SHP77 (cell line): ENCODE results near the gene PLPPR5.

Experiments
- DNase-seq, 2 experiments: peaks; one replicate each; lab custom pipeline; 2025; lab: John Stamatoyannopoulos, UW

The PLPPR5 gene

DNA sequence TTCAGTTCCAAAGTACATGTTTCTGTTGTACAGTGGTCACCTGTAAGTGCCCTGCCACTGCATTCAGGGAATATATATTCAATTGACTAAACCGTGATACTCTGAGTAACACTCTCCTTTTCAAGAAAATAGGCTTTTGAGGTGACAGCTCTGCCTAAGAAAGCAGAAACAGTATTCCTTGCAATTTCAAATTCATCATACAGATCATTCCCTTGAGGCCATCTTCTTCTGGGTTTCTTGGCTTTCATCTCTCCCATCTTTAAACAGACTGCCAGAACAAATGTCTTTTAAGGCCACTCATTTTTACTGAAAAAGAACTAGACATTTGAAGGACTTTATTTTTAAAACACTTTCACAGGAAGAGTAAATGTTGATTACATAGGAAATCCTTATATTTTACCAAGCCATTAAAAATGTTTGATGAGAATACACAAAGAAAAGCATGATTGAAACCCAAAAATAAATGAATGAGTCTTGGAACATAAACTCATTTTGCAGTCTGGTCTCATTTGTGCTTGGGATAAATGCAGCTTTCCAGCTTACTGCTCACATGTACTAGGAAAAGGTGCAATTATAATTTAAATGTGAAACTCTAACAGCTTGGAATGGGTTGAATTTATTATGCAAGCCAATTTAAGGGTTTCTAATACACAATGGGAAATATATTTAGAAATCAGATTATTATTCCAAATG, 34.7 kb downstream of the PLPPR5 start:
- DNase-seq = no peak

DNA sequence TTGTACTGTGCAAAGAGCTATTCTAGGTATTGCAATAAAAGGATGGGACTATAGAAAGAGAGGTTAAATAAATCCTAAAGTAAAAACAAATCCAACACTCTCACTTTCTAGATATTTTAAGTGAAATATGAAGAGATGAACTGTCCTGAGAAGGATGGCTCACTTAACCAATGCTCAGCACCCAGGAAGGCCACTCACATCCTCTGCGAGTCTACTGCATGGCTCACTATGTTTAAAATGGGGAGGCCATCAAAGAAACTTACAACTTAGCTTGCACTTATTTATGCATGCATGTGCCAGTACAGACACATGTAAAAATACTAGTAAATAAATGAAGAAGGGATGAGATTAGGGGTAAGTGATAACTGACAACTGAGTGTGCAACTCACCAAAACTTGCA, 37.5 kb downstream of the PLPPR5 start:
- DNase-seq = no peak

DNA sequence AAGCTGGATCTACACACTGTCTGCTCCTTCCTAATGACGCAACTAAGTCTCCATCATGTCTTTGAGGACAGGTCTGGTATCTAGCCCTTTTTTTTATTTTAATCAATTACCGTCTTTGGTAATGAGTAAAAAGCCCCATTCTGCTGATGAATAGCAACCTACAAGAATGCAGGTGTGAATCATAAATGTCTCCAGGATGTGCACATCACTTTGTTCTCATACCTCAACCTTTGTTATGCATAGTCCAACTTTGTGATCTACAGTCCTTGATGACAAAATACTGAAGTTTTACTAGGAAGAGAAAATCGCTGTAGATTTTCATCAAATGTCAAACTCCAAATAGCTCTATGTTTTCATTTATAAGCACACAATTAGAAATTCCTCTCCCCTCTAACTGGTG, 39.3 kb downstream of the PLPPR5 start:
- no peak for DNase-seq

DNA sequence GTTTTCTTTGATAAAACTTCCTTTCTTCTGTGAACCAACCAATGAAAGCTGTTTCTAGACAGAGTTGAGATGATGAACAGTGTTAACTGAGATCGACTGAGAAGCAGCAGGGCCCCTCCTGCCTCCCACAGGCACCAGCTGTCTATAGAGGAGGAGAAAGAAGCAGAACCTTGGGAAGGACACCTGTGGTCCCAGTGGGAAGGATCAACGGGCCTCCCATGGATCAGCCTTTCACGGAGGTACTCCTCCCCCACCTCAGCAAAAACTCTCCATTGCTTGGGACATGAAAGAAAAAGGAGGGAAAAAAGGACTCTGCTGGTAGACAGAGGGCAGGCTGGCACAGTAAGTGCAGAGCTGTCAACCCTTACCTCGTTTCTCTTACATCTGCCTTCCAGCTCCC, 40.5 kb downstream of the PLPPR5 start:
- no peak for DNase-seq

DNA sequence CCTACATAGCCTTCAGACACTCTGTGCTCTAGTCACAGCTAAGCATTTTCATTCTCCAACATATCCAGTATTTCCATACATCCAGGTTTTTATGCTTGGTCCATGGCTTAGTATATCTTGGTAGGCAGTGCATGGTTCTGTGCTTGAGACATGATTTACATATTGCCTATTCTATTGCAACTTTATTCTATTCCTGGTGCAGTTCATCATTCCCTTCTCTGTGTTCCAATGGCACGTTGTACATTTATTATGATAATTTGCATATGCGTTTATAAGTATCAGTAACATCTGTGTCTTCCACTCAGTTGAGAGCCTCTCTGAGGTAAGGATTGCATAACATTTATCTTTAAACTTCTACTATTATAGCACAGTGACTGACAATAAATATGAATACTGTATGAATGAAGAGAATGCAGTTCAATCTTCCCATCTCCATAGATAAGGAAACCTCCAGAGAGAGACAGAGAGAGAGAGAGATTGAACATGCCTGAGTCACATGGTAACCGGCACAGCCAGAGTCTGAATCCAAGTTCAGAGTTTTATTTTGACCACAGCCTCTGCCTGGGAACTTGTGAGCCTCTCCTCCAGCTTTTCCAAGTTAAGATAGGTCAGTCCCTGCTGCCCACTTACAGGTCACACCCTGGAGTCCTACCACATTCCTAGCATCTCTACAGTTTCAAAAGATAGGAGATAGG, 41.5 kb downstream of the PLPPR5 start:
- DNase-seq = no peak

DNA sequence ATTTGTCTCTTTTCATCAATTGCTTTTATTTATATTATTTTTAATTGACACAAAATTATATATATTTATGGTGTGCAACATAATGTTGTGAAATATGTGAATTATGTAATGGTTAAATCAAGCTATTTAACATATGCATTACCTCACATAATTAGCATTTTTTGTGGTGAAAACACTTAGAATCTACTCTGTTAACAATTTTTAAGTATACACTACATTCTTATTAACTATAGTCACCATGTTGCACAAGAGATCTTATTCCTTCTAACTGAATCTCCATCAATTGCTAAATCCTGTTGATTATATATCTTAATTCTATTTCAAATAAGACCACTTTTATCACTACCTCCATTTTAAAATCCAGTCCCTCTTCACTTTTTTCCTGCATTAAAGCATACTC, 42.5 kb downstream of the PLPPR5 start:
- DNase-seq = no peak

DNA sequence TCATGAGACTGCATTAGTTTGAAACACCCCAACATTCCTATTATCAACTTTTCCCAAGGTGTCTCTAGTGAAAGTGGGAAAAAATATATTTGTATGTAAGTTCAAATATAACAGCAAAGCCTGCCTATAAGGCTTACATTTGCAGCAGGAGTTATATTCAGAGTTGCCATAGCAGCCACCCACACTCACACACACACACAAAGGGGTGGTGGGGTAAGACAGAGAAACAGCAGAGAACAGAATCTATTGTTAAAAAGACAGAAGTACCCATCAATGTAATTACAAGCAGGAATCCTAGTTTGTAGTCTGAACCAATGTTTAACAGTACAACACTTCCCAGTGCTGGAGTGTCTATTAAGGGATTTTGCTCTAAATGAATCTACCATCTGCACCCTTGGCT, 55.0 kb downstream of the PLPPR5 start:
- no peak for DNase-seq

DNA sequence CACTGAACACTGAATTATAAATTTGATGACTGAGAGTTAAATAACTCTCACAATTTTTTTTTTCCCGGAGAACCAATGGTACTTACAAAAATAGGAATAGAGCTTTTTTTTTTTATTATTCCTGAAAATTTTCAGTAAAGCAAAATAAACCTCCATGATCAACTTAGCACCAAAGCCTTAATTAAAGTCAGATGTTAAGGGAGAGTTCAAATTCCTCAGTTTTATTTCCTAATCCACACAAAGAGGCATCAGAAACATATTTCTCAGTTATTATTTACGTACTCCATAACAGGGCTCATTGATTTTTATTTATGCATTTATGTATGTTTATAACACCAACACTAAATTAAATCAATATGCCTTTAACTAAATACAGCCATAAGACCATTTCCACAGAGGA, 55.5 kb downstream of the PLPPR5 start:
- DNase-seq = no peak

DNA sequence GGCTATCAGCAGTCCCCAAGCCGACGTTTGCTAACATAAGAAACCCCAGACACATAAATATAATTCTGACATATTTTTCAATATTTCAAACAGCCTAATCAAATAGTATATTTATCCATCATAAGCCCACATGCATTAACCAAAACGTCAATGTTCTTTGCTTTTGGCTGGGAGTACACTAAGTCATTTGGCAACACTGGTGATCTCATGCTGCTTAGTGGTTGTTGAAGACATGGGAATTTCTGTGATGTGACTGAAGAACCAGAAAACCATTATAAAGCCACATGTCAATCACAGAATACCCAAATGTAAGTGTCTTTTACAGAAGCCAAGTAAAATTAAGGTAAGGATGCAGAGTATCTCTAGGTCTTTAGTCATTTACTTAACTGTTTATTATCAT, 57.6 kb downstream of the PLPPR5 start:
- DNase-seq = no peak

DNA sequence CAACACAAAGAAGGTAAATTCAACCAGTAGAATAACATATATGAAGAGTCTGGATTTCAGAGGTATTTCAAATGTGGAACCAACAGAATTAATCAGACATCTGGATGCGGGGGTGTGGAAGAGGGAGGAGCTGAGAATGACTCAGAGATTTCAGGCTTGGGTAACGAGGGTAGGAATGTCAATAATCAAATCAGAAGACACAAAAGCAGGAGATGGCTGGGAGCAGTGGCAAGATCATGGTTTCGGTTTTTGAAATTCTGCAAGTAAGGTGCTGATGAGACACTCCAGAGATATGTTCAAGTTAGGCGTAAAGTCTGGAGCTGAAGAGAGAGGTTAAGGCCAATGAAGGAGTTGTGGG, 64.0 kb downstream of the PLPPR5 start:
- no peak for DNase-seq

DNA sequence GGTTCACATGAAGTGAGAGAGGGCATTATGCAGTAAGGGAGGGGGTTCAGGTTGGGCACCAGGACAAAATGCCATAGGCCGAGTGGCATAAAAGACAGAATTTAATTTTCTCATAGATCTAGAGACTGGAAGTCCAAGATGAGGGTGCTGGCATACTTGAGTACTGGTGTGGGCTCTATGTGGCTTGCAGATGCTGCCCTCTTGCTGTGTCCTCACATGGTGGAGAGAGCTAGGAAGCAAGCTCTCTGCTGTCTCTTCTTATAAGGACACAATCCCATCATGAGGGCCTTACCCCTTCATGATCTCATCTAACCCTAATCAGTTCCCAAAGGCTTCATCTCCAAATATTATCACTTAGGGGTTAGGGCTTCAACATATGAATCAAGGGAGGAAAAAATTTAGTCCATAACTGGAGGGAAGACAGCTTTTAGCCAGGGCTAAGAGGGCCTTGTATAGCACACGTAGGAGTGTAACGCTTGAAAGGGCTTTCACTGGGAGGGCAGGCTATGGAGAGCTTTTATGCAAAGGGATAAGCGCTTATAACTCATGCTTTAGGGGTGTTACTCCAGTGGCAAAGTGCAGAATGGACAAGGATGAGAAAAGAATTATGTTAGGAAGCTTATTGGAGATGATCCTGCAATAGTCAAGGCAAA, 64.5 kb downstream of the PLPPR5 start:
- no peak for DNase-seq

DNA sequence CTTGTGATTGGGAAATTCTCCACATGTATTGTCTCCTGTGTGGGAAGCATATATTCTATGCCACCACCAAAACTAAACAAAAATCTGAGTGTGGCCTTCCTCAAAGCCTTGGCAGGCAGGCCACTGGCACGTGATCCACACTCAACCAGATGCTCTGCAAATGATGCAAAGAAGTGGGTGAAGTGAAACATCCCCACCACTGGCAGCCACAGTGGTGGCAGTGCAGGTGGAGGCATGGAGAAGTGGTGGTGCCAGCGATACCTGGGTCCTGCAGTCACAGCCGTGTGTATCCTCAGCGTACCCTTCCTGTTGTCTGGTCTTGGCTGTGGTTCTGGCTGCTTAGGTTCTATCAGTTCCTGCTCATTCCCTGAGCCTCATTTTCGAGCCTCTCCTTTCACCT, 65.2 kb downstream of the PLPPR5 start:
- DNase-seq = no peak

DNA sequence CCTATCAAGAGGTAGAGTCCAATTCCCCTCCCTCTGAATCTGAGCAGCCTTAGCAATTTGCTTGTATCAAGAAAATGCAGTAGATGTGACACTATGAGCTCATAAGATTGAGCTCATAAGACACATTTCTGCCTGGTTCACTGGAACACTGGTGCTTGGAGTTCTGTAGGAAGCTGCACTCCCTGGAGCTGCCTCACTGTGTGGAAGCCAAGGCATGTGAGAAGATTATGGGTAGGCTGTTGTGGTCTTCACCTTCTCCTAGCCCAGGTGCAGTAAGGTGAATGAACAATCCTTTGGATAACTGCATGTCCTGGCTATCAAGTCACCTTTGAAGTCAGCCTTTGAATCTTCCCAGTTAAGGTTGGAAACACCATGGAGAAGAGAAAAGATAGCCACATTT, 67.3 kb downstream of the PLPPR5 start:
- no peak for DNase-seq

DNA sequence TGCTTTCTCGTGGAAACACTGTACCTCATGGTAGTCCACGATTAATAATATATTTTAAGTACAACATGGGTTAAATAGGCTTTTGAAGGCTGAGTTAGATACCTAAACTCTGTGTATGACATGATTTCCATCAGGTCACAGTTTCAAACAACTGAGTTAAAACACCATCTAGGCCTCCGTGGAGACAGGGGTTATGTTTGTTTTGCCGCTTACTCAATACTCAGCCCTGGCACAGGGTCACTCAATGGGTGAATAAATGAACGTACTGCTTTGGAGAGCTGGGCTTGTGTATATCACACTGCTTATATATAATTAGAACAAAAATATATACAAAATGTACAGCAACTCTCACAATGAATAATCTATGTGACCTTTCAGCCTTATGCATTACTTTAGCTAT, 72.5 kb downstream of the PLPPR5 start:
- no peak for DNase-seq

DNA sequence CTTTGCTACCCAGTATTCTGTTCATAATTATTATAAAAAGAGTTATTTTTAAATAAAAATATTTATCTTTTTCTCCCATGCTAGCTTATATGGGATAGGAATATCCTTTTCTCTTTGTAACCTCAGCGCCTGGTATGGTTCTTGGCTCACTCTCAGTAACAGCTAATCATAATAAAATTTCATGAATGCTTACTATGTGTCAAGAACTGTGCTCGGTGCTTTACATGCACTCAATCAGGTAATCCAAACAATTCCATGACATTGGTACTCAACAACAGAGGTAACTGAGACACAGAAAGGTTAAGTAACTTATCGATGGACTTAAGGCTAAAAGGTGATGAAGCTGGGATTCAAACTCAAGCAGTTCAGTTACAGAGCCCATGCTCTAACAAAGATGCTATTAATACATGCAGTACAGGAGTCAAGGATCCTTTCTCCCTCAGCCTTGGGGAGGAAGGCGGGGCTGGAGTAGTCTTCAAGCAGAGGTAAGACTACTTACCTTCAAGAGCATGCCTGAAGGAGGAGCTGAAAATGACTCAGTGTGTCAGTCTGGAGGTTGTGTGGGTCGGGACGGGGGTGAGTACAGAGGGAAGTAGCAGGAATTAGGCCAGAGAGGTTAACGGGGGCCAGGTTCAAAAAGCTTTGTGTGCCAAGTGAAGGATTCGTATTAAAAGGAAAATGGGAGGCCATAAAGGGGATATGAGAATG, 73.4 kb downstream of the PLPPR5 start:
- DNase-seq = no peak

DNA sequence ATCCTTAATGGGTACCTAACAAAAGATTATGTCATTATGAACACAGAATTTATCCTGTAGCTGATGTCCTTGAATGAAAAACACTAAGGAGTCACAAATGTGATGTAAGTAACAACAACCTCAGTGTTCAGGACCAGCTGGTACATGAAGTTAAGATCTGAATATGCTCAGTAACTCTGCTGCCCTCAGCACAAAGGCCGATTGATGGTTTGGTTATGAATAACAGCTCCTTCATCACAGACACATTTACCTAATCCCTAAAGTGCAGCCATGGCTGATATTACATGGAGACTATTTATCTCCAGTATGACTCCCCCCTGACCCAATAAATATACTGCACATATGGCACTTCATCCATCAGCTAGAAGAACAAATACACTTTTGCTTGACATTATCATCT, 75.2 kb downstream of the PLPPR5 start:
- DNase-seq = no peak

DNA sequence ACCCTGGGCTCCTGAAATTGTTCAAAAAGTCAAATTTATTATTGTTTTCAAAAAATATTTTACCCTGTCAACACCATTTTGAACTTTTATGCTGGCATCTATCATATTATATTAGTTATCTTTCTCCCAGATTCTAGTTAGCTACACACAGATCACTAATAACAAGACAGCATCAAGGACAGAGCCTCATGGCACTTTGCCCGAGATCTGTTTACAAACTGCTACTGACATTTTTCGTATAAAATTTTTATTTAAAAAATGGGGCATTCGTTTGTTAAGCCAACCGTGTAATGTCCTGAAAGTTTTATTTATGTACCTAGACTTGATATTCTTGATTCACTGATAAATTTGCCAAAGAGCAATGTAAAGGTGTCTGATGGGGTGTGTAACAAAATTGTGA, 78.1 kb downstream of the PLPPR5 start:
- DNase-seq = no peak

DNA sequence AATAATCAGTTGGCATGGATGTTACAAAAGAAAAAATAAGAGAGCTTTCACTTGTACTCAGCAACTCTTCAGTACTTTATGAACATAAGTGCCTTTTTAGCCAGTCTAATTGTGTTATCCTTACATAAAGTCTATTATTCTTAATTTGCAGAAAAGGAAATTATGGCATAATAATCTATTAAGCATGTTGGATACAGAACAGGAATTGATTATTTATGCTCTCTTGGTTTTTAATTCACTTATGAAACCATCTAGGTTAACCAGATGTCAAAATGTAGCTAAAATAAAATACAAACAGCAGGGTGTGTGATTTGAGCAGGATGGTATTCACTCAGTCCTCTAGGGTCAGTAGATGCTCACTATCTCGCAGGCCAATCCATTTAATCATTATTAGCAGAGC, 79.7 kb downstream of the PLPPR5 start:
- no peak for DNase-seq

DNA sequence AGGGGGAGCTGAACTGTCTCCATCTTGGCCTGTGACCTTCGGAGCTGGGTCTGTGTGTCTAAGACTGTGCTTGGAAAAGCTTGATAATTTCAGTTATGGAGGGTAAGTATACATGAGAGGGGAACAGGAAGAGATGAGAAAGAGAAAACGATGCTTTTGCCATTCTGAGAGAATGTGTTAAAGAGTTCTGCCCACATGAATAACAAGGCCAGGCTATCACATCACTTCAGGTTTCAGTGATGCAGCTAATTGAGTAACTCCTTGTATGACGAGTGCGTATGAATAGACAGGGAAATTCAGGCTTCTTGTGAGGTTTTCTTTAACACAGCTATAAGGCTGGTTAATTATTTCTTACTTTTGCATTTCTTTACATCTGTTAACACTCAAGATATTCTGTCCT, 81.0 kb downstream of the PLPPR5 start:
- DNase-seq = no peak

DNA sequence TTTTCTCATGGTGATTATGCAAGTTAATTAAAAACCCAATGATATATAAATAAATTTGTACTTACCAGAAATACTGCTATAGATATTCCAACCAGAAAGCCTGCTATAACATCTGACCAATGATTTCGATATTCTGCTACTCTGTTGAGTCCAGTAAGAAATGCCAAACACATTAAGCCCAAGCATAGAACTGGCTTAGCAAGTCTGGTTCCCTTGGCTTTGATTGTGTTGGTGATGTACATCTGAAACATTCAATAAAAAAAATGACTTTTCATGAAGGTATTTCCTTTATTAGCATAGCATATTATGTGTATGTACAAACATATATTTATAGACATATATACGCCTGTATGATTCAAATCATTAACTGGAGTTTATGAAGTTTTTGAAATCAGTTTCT, 82.8 kb downstream of the PLPPR5 start:
- no peak for DNase-seq

DNA sequence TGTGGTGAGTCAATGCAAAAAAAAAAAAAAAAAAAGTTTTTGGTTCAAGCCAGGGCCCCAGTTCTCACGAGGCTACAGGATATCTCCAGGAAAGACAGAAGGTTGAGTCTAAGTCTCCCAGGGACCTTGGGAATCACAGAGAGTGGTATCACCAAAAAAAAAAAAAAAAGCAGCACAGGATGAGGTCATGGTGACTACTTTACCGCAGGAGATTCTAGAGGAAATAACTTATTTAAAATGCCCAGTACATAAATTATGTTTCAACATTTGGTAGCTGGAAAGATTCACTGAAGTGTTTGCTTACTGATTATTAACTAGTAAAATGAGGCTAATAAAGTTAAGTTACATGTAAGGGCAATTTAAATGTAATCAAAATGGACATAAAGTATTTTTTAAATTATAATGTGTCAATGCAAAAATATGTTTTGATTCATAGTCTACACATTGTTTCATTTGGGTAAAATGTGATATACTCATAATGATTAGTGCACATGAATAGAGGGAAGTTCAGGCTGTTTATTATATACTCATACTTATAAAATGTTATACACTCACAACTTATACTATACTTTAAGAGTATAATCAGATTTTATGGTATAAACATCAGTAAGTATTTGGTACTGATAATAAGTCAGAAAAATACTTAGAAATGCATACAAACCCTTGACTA, 84.1 kb downstream of the PLPPR5 start:
- no peak for DNase-seq

DNA sequence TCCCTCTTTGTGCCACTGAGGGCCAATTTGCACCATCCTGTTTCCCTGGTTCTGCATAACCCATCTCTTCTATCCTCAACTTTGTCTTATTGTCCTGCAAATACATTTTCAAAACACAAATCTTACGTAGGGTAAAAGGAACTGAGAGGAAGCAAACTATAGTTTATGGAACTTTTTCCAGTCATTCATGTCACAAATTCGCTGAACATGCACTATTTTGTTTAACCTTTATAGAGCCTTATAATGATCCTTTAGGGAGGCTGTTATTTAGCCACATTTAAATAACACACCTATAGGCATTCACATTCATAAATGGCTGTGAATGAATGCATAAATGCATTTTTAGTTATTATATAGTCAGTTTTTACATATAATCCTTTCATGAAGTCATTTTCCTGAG, 85.0 kb downstream of the PLPPR5 start:
- DNase-seq = no peak
